NCI-H524 treated with DMSO at 0.1 percent for 48 hours (cell line): Measurements from ENCODE around the gene OR2A5.
"Not testable (repeated sequence)": the region's sequence is repeated elsewhere in the genome, so short reads cannot be mapped to it uniquely, and the experiment has no call there.

Source experiments
- DNase-seq: peaks from one replicate; lab custom pipeline; 2025; lab: John Stamatoyannopoulos, UW

Gene OR2A5, protein sequence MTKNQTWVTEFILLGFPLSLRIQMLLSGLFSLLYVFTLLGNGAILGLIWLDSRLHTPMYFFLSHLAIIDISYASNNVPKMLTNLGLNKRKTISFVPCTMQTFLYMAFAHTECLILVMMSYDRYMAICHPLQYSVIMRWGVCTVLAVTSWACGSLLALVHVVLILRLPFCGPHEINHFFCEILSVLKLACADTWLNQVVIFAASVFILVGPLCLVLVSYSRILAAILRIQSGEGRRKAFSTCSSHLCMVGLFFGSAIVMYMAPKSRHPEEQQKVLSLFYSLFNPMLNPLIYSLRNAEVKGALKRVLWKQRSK

DNA sequence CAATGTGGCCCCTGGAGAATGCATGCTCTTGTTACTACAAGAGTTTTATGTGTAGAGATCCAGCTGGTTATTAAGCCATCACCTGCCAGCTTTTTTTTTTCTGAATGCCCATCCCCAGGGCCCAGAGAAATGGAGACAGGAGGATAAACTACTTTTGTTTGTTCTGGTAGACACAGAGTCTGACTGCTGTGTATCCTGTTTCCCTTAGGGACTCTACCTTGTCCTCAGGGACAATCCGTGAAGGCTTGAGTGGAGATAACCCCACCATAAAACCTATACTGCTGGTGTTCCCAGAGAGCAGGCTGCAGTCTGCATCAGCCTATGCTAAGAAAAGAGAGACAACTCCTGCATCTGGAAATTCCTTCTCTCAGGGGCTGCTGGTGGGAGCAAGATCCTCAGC is at the start of gene OR2A5:
Gene OR2A5, plus strand, starts transcription at position 301 of the 400 bp plus-strand sequence. CDS start 1,454 bp downstream, outside the sequence.
- DNase-seq: no peak

DNA sequence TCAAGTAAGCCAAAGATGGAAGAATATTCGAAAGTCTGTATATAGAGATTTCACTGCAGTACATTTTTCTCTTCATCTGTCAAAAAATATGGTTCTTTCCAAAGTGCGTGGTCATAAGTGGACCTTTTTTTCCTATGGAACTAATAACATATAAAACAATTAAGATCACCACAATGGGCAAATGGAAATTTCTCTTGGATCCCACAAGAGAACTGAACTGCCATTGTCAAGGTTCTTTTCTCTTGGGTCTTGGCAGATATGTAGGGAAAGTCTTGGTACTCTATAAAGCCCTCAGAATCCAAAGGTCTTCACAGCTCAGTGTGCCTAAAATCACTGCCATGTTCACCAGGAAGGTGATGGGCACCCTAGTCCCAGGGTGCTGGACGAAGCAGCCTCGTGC is 48.7 kb upstream of the OR2A5 start, which contains the start of gene OR6B1:
Gene OR6B1, plus strand, starts transcription at position 301 of the 400 bp plus-strand sequence. CDS start 3,677 bp downstream, outside the sequence.
- DNase-seq: no peak

DNA sequence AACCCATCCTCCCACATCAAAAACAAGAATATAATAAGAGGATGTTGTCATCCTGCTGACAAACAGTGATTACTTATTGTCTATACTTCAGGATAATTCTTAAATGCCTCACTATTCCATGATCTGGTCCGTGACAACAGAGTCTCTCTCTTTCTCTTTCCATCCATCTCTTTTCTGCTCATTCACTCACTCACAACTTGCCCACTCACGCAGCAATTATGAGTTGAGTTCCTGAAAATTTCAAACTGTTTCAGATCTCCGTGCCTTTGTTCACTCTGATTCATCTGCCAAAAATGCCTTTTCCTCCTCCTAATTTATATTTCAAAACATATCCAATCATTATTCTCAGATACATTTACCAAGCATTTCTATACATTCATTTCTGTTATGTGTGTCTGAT is 47.2 kb upstream of the OR2A5 start:
- DNase-seq: no peak

DNA sequence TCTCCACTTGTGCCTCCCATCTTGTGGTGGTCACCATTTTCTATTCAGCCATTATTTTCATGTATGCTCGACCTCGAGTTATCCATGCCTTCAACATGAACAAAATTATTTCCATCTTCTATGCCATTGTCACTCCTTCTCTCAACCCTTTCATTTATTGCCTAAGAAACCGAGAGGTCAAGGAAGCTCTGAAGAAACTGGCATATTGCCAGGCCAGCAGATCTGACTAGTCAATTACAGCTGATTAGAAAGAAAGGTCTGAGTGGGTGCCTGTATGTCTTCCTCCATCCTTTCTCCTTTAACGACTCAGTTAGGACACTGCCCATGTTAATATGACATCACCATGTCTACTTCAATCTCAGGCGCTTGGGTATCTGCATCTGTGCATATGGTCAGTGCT is 44.0 kb upstream of the OR2A5 start:
- no peak for DNase-seq

DNA sequence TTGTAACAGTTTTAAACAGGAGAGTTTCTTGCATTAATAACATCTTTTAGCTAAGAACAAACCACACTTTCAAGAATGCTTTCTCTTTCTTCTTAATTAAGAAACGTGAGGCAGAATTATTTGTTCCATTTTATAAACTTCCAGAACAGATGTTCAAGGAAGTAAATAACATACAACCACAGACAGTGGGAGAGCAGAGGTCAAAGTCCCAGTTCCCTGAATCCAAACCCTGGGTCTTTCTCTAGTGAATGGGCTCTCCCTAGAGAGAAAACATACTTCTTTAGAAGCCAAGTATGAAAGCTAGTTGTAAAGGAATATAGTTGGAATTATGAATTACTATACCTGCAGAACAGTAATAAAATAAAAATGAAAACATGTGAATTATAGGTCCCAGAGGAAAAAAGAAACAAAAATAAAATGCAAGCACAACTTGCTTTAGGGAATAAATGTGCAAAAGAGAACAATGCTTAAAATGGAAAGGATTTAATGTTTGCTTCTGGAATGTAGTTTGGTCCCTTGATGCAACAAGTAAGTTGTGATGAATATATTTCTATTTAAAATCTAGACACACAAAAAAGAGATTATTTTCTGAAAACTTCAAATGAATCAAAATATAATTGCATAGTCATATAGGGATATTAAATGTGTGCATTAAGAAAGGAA is 42.6 kb upstream of the OR2A5 start:
- DNase-seq: no peak

DNA sequence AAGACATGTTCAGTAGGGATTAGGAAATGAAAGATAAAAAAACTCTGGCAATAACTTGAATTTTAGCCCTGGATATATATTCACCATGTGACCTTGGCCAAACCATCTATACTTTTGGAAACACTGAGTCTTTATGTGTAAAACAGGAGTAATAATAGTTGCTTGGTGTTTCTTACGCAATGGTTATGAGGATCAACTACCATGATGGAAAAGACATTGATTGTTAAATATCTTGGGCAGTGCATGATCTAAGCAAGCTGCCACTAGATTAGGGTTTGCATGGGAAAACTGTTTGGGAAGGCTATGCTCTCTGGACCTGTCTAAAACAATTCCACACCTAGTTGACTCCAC is 42.1 kb upstream of the OR2A5 start:
- no peak for DNase-seq

DNA sequence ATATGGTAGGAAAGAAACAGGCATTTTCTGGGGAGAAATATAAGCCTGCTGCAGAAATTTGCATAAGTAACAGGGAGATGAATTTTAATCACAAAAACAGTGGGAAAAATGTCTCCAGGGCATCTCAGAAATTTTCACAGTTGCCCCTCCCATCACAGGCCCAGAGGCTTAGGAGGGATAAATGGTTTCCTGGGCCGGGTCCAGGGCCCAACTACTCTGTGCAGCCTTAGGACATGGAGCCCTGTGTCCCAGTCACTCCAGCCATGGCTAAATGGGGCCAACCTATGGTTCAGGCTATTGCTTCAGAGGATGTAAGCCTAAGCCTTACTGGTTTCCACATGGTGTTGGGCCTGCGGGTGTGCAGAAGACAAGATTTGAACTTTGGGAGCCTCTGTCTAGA is 39.4 kb upstream of the OR2A5 start:
- no peak for DNase-seq

DNA sequence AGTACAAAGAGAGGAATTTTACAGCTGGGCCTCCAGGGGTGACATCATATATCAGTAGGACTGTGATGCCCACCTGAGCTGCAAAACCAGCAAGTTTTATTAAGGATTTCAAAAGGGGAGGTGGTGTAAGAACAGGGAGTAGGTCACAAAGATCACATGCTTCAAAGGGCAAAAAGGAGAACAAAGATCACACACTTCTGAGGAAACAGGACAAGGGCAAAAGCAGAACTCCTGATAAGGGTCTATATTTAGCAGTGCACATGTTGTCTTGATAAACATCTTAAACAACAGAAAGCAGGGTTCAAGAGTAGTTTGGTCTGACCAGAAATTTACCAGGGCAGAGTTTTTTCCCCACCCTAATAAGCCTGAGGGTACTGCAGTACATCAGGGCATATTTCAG is 38.7 kb upstream of the OR2A5 start:
- DNase-seq: not testable (repeated sequence)

DNA sequence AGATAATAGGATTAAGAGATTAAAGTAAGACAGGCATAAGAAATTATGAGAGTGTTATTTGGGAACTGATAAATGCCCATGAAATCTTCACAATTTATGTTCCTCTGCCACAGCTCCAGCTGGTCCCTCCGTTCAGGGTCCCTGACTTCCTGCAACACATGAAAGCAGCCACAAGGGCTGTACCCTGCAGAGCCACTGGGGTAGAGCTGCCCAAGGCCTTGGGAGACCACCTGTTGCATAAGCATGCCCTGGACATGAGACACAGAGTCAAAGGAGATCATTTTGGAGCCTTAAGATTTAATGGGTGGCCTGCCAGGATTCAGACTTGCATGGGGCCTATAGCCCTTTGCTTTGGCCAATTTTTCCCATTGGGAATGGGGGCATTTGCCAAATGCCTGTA is 37.9 kb upstream of the OR2A5 start:
- not testable (repeated sequence) for DNase-seq

DNA sequence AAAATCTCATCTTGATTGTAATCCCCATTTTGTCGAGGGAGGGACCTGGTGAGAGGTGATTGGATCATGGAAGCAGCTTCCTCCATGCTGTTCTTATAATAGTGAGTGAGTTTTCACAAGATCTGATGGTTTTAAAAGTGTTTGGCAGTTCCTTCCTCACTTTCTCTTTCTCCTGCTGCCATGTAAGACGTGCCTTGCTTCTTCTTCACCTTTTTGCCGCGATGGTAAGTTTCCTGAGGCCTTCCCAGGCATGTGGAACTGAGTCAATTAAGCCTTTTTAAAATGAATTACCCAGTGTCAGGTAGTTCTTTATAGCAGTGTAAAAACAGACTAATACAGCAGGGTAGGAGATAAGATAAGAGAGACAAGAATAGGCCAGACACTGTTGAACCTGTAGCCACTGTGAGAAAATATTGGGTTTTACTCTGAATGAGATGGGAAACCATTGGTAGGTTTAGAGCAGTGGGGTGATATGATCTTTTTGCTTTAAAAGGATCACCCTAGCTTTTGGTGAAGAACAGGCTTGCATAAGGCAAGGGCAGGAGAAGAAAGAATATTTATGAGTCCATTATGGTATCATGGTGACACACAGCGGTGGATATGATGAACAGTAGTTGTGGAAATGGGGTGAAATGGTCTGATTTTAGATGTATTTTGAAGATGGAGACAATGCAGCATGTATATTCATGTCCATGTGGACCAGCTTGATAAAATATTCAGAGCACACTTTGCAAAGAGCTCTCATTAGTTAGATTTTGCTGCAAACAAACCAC is 37.1 kb upstream of the OR2A5 start:
- no peak for DNase-seq

DNA sequence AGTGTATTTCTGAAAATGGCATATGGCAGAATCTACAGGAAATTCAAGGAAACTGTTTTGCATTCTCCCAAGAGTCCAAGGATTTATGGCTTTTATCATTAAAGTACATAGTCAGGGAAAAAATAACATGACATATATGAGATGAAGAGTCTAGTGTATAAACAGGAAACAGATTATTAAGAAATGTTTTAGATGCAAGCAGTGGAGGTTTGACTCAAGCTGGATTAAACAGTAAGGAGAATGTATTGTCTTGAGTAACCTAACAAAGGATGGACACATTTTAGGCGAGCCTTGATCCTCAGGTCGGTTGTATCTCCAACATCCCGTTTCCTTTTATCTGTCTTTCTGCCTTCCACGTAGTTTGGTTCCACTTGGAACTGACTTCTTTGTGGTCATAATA is 30.7 kb upstream of the OR2A5 start:
- DNase-seq: no peak

DNA sequence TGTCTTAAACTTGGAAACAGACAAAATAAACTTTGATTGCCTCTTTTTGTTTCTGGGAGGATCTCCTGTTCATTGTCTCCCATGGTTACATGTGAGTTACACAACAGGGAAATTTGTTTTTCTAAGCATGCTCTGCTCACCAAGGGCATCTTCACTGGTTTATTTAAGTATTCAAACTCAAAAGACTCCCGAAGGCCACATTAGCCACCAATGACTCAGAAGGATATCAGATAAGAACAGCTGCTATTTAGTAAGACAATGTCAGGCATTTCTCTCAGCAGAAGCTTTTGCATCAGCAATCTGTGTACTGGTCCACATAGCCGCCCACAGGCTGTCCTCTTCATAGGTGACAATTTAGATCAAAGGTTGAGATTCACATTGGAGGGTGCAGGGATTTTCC is 29.3 kb upstream of the OR2A5 start:
- no peak for DNase-seq

DNA sequence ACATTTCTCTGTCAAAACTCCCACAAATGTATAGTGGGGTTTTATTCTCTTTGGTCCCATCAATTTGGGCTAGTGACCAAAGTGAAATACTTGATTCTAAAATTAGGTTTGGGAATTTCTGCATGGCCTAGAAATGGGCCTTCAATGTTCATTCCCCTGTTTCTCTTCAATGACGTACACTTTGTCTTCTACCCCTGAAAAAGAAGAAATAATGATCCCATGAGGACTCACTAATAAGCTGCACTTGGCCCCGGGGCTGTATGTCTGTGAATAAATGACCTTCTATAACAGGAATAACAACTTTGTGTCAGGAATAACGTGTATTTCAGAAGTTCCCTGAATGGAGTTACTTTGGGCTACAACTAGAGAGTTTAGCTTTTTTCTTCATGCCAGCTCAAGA is 28.4 kb upstream of the OR2A5 start:
- no peak for DNase-seq

DNA sequence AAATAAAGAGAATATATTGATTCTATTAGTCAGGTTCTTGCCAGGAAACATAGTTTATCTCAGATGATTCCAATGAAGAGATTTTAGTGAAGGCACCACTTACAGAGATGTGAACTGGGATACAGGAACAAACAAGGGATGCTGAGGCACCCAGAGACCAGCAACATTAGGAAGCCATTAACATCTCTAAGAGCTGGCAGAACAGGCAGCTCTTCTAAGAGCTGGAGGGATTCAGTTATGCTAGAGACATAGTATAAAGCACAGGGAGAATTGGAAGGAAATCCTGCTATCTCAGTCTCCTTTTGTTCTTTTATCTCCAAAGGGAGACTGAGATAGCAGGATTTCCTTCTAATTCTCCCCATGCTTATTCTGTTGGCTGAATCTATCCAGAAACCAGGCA is 26.6 kb upstream of the OR2A5 start:
- DNase-seq: no peak

DNA sequence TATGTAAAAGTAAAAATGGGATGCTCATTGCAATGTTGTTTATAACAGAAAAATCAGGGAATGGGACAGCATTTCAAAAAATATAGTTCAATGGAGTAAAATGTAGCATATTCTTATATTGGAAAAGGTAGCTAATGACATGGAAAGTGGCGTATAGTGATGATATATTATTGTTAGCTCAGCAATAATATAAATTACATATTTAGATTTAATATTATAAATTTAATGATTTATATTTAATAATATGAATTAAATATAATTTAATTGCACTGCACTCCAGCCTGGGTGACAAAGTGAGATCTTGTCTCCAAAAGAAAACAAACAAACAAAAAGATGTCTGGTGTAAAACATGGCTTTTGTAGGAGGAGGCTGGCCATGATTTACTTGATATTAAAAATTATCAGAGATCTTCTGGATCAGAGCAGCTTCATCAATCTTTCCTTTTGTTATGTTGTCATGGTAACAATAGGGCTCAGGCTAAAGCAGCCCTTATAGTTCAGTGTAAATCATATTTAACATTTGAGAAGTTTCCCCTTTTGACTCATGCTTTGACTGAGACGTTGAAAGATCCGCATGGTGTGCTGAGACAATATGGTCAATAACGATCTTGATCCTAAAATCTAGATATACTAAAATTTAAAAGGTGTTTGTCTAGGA is 25.4 kb upstream of the OR2A5 start:
- DNase-seq: no peak

DNA sequence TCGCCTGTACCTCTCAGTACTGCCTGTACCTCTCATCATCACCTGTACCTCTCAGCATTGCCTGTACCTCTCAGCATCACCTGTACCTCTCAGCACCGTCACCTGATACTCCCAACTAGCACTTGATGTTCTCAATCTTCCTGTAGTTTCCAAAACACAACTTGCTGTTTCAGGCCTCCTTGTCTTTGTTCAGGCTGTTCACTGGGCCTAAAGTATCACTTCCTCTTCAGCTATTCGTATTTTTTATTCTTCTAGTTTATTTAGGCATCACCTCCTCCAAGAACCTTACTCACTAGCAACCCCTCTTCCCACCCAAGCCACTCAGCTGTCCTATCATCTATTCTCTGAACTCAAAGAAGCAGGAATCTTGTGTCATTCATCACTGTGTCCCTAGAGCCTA is 24.5 kb upstream of the OR2A5 start:
- no peak for DNase-seq

DNA sequence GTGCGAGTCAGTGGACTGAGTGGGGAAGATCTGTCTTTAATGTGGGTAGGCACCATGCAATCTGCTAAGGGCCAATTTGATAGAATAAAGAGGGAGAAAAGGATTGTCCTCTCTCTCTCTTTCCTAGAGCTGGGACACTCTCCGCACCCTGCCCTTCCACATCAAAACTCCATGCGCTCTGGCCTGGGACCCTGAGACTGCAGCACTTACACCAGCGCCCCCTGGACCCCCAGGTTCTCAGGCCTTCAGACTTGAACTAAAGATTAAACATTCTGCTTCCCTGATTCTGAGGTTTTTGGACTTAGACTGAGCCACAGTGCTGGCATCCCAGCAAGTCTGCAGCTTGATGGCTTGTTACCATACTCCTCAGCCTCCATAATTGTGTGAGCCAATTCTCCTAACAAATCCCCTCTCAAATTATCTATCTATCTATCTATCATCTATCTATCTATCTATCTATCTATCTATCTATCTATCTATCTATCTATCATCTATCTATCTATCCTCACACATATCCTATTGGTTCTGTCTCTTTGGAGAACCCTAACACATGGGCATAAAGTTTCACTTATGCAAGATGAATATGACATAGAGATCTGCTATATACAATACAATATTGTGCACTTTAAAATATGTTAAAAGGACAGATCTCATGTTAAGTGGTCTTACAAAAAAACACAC is 22.4 kb upstream of the OR2A5 start:
- DNase-seq: no peak

DNA sequence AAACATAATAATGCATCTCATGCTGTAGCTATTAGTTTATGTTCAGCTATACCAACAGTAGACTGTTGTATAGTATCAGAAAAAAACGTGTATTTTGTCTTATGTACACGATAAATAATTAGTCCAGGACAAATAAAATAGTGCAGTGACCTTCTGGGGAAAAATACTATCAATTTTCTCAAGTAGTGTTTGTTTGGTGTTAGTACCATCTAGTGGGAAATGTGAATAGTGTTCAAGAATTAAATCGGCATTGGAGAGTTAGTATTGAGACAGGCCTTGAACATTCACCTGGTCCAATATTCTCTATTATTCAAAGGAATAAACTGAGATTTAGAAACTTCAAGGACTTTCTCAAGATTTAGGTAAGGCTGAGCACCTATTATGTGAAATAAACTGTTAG is 21.7 kb upstream of the OR2A5 start:
- DNase-seq: no peak

DNA sequence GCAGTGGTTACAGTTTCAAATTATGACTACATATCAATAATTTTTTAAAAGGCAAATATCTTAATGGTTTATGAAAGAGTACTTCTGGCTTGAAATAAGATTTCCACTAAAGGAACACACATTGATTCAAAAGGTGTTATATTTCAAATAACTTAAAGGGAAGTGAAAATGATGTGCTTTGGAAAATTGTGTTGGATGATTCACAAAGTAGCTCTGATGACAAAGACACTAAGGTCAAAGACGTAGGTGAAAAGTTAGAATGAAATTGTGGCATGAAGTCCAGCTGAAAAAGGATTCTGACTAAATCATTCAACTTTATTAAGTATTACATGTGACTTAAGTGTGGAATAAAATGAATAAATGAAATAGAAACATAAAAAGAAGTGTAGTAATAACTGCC is 20.8 kb upstream of the OR2A5 start:
- no peak for DNase-seq

DNA sequence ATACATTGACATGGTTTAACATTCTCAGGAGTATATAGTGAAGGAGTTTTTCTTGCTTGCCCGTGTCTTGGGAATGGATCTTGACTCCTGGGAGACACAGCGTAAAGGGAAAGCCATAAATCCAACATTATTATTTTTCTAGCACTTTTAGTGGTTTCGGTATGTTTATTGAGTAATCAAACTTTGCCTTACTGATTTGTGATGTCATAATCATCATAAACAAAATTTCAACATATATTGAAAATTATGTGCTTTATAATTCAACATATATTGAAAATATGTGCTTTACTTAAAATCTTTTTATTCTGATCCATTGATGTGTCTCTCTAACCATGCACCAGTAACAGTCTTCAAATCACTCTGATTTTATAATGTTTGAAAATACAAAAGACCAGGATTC is 20.2 kb upstream of the OR2A5 start:
- no peak for DNase-seq

DNA sequence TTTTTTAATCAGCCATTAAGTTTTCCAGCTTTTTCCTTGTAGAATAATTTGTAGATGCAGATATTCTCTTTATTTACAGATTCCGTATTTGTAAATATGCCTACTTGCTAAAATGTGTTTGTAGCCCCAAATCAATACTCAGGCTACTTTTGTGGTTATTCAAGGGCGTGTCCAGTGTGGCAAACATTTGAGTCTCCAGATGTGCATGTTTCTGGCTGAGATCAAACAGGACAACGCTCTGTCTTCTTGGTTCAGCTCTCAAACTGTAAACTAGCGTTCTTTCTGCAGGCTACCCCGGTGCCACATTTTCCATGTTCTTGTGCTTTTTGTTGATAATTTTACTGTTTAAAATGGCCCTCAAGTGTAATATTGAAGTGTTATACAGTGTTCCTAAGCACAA is 16.2 kb upstream of the OR2A5 start:
- DNase-seq: no peak
